Hepatic stellate cell (primary cell): ENCODE measurements around the gene IGFN1.

ENCODE experiments used
- DNase-seq: peaks from one replicate; pipeline ENCODE4 v3.0.0; 2011; ENCODE audit warnings: low spot score

Gene IGFN1

DNA sequence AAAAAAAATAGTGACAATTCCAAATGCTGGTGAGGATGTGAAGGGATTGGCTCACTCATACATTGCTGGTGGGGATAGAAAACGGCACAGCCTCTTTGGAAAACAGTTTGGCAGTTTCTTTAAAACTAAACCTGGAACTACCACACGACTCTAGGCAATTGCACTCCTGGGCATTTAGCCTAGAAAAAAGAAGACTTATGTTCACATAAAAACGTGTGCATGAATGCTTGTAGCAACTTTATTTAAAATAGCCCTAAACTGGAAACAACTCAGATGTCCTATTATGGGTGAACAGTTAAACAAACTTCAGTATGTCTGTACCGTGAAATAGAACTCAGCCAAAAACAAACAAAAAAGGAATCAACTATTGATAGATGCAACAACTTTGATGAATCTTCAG is 26.9 kb upstream of the IGFN1 start:
- no peak for DNase-seq

DNA sequence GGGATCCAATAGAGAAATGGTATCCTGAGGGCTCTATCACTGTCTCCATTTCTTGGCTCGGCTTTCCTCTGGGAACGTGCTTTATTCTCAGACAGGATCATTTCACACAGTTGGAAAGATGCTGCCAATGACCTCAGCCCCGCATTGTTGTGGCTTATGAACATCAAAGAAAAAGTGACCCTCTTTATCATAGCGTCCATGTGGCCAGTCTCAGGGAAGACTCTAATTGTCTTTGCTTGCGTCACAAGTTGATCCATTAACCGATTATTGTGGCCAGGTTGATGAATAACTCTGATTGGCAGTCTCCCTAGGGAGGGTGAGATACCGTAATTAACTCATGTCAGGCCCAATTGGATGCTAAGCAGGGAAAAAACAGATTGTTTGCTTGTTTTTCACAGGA is 26.0 kb upstream of the IGFN1 start:
- DNase-seq = no peak

DNA sequence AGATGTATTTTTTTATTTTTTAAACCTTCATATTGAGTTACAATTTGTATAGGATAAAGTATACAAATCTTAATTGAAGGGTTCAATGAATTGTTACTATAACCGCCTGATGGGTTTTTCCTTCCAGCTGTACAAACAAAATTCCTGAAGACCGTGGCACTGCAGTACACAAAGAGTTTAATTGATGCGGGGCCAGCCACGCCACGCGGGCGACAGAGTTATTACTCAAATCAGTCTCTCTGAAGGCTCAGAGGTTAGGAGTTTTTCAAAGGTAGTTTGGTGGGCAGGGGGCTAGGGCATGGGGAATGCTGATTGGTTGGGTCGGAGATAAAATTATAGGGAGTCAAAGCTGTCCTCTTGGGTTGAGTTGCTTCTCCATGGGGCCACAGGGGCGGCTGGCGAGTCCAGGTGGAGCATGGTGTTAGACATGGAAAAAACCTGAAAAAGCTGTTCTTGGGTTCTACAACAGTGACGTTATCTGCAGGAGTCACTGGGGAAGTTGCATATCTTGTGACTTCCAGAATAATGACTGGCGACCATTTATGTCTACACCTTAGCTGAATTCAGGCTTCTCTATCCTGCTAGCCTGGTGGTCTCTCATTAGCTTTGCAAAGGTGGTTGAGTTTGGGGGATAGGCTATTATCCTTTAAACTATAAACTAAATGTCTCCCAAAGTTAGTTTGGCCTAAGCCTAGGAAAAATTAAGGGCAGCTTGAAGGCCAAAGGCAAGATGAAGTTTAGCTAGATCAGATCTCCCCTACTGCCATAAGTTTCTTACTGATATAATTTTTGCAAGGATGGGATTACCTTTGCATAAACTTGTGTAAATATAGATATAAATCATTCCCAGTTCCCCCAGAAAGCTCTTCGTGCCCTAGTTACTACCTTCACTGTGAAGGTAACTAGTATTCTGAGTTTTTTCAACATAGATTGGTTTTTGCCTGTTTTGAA is 23.3 kb upstream of the IGFN1 start:
- no peak for DNase-seq

DNA sequence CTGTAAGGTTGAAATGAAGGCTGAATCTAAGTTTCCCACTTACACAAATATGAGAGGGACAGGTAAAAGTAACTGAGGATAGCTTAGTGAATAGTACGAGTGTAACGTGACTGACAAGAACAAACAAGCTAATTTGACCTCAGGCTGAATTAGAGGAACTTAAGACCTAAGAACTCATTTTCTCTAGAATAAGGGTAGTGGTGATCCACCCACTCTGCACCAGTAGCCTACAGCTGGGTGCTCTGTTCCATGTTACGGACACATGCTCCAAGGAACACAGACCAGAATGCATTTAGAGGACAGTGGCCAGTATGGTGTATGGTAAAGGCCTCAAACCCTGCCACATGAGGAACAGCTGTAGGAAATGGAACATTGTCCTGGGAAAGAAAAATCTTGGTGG is 21.4 kb upstream of the IGFN1 start:
- DNase-seq = no peak

DNA sequence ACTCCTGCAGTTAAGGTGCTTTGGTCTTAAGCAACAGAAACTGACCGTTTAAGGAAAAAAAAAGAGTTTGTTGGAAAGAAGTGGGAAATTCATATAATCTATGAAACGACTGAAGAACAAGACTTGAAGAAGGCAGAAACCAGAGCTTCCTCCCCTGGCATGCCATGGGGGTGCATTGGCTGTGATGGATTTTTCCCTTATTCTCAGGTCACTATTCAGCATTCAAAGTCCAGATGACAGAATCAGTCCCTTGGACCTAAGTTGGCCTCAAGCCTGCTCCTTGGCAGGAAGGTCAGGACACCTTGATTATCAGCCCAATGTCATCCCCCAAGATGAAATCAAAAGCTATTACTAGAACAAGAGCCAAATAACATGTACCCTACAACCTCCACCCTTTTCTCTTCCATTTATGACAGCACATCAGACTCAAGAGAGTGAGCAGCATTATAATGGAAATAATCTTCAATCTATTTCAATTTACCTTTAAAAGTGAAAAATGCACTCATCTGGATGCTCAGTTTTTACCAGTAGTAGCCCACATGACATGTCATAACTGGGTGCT is 20.6 kb upstream of the IGFN1 start:
- DNase-seq = no peak

DNA sequence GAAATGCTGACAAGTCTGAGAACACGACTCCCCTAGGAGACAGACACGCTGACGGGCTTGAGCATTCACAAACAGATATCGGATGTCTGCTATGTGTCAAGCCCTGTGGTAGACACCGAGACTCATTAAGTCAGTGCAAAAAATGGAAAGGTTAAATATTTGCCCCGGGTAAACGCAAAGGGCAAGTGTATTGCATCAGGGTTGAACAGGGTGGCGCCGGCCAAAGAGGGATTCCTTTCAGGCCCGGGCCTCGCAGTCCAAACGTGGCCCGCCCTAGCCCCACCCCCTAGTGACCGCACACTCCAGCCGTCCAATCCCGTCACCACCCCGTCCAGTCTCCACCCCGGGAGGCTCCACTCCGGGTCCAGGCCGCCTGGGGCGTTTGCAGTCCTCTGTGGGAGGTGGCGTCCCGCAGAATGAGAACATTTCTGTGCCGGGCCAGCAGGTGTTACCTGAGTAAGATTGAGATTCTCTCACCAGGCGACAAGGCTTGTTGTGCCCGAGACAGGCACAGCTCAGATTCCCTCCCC is 20.0 kb upstream of the IGFN1 start:
- peak; percentile 99 for DNase-seq

DNA sequence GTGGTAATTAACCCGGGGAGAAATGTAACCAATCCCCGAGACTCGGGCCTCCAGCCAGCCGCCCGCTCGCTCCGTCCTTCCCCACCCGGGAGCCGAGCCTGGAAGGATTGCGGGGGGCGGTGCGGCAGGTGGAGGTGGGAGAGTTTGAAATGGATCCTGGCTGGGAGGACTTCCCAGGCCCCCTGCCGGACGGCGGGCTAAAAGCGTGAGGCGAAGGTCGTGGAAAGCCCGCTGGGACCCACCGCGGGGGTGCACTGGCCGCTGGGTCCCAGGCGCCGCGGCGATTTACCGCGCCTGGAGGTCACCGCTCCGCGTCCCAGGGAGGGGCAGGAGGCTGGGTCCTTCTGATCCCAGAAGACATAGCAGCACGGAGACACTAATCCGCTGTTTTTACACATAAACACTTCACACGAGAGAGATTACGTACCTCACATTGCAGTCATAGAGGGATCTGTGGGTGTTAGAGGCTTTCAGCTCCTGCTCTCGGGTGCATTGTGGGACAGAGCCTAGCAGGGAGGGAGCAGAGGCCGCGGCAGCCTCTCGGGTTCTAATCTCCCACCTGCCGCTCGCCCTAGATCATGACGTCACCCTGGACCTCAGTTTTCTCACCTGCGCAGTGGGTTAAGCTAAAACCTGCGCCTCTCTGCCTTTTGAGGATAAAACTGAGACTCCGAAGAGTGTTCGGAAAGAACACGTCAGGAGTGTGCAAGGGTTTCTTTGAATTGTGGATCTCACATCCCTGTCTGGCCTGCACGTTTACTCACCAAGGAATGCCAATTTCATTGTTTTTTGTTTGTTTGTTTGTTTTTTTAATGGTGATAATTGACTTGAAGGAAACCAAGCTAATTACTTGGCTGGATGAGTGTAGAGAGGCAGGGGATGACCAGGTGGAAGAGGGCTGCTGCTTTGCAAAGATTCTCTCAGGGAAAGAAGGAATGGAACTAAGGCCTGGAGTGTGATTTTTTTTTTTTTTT is 19.3 kb upstream of the IGFN1 start:
- peak; percentile 51 for DNase-seq

DNA sequence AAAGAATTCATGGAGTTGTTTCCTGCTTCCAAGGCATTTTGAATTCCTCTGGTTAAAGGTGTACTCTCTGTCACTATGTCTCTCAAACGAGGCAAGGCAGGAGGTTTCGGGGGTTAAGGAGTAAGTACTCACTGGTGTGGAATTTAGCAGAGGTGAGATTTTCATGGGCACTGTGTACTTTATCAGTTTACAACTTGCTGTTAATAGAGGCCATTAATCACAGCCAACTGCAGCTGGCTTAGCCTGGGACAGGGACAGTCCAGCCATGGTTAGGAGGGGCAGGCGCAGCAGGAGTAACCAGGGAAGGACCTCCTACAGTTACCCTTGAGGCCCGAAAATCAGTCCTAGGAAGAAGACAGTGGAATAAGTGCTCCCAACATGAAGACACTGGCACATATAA is 18.3 kb upstream of the IGFN1 start:
- no peak for DNase-seq

DNA sequence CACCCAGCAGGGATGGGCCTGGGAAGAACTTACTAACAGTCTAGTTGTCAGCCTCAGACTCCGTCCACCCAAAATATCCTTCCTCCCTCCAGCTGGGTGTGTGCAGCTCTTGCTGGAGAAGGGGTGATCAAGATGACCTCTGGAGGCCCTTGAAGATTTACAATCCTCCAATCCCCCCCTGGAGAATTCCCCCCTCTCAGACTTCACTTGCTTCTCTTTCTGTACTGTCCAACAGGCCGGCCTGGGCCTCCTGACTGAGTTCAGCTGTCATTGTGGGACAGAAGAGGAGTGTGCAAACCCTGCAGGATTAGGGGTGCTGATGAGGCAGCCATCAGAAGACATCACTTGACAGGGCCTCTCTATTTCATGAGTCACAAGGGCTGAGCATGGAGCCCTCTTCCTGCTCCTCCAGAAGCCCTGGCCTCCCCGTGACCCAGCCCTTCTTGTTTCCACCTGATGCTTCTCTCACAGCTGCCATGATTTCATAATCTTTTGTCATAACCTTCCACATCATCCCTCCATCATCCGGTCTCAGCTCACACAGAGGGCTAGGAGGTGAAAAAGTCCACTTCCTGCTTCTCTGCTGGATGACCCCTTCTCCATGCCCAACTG is 17.5 kb upstream of the IGFN1 start:
- DNase-seq = no peak

DNA sequence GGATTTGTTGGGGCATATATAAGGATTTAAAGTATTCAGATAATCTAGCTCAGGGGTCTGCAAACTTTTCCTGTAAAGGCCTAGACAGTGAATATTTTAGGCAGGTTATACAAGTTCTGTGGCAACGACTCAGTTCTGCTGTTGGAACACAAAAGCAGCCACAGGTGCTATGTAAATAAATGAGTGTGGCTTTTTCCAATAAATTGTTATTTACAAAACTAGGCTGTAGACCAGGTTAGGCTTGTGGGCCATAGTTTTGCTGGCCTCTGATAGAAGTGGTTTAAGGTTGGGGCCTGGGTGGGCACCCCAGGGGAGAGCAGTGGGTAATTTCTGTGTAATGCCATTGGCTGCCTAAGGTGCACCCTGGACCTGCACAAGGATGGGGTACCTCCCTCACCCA is 16.9 kb upstream of the IGFN1 start:
- DNase-seq = no peak

DNA sequence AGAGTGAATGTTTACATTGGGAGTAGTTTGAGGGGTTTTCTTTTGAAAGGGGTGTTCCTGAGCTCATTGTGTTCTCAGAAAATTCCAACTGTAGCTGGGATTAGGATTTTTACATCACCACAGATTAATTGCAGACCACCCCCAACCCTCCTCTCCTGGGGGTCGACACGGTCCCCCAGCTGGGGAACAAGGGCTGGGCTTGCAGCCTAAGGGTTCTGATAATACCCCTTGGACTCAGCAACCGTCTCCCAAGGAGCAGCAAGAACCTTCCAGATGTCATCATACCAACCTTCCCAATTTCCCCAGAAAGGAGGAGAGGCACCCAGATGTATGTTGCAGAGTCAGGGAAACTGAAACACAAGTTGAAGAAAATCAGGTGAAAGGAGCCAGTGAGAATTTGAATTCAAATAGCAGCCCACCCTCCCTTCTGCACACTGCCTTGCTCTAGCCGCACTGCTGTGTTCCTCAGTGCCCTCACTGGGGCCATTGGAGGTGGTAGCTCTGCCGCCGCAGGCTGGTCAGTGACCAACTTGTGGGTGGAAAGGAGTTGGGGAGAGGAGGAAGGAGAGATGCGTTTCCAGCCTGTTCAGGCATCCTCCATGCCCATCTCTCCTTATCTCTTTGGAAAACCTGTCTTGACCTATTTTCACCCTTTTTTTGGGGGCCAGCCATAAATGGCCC is 14.7 kb upstream of the IGFN1 start:
- DNase-seq = no peak

DNA sequence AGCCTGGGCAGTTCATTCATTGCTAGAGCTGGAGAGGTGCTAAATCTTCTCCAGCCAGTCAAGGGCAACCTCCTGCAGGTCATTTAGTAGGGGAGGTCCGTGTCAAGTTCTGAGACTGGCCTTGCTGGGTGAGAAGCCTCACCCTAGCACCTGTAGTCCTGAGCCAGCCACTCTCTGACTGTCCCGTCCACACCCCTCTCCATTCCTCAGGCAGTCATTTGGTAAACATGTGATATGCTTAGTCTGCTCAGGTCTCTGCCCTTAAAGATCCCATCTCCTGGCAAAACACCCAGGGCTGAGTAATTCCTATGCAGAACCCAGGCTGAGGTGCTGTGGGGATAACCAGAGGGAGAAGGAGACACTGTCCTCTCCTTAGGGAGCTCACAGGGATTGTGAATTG is 13.7 kb upstream of the IGFN1 start:
- no peak for DNase-seq

DNA sequence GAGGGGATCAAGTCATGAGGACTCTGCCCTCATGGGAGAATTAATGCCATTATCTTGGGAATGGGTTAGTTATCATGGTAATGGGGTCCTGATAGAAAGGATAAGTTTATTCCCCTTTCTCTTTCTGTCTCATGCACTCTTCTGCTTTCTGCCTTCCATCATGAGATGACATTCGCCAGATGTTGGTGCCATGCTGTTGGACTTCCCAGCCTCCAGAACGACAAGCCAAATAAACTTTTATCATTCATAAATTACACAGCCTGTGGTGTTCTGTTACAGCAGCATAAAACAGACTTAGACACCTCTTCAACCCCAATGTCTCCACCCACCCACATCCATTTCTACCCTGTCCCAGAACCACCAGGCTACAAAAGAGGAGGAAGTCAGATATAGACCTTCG is 11.9 kb upstream of the IGFN1 start:
- no peak for DNase-seq

DNA sequence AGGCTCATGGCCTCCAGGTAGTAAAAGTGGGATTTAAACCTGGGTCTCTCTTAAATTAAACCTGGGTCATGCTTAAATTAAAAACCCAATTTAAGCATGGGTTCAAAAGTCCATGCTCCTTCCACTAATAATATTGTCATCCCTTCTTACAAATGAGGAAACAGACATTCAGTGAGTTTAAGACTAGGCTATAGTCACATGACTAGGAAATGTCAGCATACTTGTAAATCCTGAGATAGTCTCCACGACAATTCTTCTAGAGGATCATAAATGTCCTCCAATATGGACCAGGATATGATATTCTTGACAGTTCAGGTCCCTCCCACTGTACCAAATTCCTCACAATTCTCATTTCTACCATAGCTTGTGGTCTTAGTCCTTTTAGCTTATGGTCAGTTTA is 10.5 kb upstream of the IGFN1 start:
- no peak for DNase-seq

DNA sequence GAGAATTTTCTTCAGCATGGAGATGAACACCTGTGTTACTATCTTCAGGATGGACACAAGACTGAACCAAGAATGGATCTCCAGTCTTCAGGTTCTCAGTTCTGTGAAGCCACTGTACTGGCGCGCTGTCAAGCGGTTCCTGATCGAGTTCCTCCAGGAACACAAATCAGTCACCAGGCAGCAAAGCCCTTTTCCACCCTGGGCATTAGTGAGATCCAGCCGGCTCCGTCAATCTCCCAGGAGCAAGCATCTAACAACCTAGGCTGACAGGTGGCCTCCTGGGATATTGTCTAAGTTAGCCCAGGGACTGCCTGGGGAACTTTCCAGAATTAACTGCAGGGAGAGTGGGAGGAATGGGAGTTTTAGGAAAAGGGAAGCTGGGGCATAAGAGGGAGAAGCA is 9.7 kb upstream of the IGFN1 start:
- no peak for DNase-seq

DNA sequence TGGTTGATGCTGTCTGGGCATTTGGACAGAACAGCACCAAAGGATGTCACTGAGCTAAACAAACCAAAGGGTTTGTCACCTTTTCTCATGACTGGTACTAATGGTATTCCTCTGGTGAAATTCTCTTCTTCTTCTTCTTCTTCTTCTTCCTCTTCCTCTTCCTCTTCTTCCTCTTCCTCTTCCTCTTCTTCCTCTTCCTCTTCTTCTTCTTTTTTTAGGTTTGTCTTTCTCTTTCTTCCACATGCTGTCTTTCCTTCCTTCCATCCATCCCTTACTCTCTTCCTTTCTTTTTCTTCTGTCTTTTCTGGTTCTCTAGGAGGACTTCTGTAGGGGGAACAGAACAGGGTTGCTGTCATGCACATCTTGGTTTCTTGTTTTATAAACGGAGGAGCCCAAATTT is 9.3 kb upstream of the IGFN1 start:
- DNase-seq = no peak

DNA sequence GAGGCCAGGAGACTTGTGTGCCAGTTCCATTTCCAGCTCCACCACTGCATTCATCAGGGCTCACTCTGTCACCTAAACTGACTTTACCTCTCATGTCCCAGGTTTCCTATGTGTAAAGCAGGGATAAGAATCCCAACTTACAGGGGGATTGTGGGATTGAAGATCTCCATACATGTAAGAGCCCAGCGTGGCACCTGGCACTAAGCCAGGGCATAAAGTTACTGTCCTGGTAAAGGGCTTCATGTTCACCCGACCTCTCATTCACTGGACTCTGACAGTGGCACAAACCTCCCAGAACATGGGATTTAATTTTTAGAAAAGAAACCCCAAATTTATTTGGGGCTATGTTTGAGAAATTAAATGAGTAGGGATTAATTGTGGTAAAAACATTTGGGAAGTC is 8.9 kb upstream of the IGFN1 start:
- no peak for DNase-seq

DNA sequence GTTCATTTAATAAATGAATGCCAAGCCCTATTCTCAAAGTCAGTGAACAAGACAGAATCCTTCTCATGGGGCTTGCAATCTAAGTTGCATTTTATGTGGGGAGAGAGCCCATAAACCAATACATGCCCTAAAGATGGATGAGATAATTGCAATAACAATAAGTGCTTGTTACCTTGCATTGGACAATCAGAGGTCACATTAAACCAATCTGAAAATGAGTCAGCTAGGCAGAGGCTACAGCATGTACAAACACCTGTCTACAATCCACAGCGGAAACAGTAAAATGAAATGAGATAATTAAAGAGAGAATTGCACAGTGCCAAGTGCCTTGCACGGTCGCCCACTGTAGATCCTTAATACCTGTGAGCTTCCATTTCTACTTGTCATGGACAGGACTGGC is 7.4 kb upstream of the IGFN1 start:
- DNase-seq = no peak

DNA sequence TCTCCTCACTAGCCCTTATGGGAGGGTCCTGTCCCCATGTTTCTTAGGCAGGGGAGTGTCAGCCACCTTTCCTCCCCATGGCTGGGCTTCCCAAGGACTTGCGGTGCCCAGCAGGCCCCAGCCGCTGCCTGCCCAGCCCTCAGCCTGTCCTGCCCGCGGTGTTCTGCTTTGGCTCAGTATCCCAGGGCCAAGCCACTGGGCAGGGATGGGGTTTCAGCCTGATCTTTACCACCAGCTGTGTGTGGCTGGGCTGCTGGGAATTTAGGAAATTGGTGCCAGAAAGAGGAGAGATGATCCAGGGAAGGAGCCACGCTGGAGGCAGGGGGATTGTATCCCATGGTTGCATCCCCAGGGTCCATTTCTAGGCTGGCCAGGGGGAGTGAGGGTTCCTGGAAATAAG is 6.9 kb upstream of the IGFN1 start:
- DNase-seq = no peak

DNA sequence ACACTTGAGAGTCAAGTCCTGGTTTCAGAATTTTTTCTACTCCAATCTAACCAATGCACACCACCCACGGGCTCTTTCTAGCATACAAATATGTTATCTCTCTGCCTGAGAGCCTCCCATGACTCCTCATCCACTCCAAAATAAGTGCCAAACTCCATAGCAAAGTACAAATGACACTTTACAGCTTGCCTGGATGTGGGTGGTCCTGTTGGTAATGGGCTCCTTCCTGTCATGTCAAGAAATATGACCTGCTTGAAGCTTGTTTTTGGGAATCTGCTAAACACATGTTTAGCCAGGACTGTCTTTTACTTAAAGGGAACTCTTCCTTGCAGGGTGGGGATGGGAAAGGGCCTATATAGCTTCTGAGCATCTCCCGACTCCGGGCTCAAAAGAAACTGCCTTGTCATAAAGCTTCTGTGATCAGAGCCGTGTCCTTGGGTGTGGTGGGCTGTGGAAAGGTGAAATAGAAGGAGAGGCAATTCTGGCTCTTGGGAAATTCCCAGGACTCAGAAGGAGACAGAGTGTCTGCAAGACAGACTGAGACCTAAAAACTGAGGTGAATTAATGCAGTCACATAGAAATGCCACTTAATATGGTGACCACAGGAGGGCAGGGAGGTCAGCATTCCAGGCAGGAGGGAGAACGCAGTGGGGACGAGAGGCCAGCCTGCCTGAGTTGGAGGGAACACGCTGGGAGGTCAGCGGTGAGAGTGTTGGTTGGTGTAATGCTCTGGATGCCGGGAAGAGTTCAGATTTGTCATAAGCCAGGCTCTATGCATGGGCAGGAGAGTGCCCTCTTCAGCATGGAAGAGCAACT is 6.1 kb upstream of the IGFN1 start:
- peak; percentile 82 for DNase-seq

DNA sequence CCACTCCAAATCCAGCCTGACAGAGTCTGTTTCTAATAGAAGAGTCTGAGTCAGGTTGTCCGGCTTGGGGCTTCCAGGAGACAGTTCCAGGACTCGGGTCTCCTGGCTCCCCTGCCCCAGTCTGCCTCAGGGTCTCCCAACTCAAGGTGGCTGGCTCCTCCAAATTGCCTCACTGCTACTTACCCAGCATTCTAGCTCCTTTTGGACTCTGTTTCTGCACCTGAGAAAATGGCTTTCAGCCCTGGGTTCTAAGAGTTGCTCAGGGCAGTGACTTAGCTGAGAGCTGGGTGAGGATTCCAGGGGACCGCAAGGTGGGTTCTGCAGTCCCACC is 5.5 kb upstream of the IGFN1 start:
- DNase-seq = no peak
